DMS 273 (cell line): ENCODE measurements around the gene C11orf97.

ENCODE experiments used
- DNase-seq: peaks from one replicate; lab custom pipeline; 2025; ENCODE audit not compliant: unreplicated experiment; lab: John Stamatoyannopoulos, UW

The C11orf97 gene

DNA sequence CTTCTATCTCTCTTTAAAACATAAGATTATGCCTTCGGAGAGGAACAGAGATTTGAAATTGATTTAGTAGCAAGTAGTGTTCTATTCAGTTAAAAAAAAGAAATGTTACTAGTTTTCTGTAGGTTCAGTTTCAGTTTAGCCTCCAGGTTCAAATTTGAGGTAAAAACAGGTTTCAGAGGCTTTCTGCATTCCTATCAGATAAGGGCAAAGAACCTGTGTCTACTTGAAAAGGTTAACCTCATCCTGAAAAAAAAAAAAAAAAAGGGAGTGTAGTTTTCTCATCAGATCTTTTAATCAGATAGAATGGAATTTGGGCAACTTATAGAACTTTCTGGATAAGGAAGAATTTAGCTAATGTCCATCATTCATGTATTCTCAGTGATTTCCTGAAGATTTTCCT lies 12.1 kb downstream of the C11orf97 start:
- no peak for DNase-seq

- peak; percentile 81 for DNase-seq
These were observed 13.5 kb downstream of the C11orf97 start for GRCh38 chr11:94525546-94526324.

DNA sequence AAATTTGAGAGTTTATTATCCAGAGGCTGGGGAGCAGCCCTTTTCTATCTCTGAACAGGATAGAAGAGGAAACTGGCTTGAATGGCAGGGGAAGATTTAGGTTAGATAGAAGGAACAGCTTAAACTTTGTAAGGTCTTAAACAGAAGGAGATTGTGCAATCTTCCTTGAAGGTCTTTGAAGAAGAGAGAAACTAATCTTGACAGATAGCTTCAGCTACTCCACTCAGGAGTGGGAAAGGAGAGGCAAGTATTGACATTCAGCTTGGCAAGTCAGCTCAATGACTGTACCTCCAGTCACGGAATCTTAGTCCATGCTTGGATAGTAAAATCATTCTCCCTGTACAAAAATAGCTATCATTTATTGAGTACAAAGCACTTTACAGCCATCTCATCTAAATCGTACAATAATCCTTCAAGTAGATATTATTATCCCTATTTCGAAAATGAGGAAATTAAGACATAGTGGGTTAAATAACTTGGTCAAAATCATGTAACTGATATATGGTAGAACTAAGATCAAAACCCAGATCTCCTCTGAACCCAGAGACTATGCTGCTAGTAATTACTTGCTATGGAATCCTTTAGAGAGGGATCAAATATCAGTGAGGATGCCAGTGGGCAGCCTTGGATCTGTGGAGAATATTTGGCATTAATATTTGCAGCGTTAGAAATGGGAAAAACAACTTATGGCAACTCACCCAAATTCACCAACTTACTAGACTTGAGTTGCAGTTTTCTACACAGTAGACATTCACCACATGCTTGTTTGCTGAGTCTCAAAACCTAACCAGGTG lies 14.6 kb downstream of the C11orf97 start:
- DNase-seq, result peak; percentile 3

- DNase-seq, result no peak
These were observed 16.3 kb downstream of the C11orf97 start for GRCh38 chr11:94528551-94528950.

DNA sequence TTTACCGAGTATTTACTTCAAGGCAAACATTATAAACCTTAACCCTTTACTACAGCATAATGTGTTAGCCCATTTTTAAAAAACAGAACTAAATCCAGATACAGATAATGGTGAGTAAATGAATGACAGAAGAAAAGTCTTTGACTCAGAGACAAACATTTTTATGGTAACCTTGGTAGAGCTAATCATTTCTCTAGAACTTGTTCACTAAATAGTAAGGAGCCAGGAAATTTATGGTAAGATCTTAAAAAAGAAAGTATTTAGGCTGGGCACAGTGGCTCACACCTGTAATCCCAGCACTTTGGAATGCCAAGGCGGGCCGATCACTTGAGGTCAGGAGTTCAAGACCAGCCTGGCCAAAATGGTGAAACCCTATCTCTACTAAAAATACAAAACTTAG lies 19.9 kb downstream of the C11orf97 start:
- DNase-seq, result no peak

DNA sequence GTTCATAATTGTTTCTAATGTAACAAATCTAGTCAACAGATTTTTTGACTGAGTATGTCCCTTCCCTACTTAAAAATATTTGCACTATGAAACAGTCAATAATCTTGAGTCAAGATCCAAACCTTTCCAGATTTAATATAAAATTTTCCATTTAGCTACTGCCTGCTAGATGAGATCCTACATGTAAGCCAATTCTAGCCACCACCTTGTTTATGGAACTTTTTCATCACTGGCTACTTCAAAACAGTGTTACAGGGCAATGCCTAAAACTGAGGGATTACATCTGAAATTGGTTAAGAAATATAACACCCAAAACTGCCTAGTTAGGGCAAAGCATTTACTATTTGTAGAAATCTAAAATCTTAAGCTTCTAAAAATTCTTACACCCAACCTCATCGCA lies 20.9 kb downstream of the C11orf97 start:
- DNase-seq, result no peak

DNA sequence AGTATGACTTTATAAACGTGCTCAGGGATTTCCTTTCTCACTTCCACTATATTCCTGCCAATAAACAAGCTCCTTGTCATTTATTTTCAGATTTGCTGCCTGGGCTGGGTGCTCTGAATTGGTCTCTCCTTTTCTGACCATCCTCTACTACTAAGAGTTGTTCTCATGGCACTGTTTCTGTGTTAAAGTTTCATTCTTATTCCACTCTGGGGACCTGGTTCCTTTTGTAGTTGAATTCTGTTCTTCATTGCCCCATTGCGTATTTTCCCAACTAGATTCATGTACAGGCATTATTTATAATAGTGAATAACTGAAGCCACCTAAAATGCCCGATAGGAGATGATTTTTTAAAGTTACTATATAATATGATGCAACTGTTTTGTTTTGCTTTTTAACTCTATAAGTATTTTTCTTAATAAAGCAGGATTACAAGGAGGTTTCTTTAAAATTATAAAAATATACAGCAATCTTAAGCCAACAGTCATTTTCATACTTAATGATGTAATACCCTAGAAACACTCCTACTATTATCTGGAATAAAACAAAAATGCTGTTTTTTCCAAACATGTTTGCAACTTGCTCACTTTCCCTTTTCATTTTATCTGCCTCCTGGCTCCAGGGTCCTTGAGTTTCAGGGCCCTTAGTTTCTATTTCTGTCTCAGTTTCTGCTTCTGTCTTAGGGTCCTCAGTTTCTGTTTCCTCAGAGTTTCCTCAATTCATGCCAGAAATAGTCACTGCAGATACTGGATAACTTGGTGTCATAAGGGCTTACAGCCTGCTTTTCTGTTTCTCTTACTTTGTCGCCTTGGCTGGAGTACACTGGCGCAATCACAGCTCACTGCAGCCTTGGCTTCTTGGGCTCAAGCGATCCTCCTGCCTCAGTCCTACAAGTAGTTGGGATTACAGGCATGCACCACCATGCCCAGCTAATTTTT lies 21.7 kb downstream of the C11orf97 start:
- no peak for DNase-seq

DNA sequence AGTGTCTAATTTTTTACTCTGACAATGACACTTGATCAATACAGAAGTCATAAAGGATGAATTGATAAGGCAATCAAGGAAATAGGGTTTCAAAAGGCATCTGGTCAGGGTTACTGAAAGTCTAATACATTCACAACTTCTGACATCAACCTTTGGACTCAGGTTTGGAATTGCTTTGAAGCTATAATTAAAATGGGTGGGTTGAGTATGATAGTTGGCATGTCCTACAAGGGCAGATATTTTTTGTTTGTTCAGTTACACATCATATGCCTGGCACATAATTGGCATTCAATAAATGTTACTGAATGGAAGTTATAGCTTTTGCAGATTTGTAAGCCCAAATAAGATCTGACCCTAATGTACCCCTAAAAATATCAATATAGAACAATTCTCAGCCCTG lies 24.1 kb downstream of the C11orf97 start:
- DNase-seq, result no peak

DNA sequence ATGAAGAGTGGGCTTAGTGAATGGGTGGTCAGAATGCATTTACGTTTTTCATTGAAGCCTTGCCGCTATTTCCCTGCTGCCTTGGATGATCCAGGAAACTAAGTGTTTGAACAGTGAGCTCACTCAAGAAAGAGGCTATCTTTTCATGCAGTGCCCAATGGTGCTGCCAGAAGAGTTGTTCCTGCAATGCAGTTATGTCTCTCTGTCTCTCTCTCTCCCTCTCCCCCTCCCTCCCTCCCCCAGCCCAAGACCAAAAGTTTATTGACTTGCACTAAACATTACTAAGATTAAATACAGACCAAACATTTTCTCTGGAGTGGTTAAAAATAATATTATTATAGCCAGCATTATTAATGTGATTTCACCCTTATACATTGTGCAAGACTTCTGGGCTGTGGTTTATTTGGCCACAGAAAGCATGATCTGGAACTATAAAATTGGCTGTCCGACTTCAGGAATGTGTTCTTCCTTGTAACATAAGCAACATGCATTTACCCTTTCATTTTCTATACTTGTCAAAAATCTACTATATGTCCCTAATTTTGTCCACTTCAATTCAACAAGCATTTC lies 24.9 kb downstream of the C11orf97 start:
- no peak for DNase-seq

DNA sequence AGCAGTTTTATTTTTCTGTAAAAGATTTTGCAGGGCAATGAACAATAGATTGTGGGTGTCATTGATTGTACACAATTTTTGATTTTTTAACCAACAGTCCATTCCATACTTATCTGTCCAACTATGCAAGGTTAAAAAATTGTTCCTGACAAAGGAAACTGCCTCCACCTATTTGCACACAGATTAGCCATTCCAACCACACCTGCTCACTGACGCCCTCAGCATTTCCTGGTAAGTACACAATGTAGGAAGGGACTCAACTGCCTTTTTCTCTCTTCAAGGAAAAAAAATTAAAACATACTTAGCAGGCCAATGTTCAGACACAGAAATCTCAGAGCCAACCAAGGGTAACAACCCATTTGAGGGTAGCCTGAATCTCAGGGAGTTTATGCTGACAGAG lies 27.2 kb downstream of the C11orf97 start:
- DNase-seq, result no peak

- peak; percentile 89 for DNase-seq
These were observed 31.7 kb downstream of the C11orf97 start, which contains the start of gene FUT4 for GRCh38 chr11:94543695-94544645. Gene FUT4 (plus strand): TSS chr11:94543921. CDS start chr11:94544134, 213 bp downstream.

- DNase-seq, result no peak
These were observed 32.5 kb downstream of the C11orf97 start for GRCh38 chr11:94544646-94545263.

DNA sequence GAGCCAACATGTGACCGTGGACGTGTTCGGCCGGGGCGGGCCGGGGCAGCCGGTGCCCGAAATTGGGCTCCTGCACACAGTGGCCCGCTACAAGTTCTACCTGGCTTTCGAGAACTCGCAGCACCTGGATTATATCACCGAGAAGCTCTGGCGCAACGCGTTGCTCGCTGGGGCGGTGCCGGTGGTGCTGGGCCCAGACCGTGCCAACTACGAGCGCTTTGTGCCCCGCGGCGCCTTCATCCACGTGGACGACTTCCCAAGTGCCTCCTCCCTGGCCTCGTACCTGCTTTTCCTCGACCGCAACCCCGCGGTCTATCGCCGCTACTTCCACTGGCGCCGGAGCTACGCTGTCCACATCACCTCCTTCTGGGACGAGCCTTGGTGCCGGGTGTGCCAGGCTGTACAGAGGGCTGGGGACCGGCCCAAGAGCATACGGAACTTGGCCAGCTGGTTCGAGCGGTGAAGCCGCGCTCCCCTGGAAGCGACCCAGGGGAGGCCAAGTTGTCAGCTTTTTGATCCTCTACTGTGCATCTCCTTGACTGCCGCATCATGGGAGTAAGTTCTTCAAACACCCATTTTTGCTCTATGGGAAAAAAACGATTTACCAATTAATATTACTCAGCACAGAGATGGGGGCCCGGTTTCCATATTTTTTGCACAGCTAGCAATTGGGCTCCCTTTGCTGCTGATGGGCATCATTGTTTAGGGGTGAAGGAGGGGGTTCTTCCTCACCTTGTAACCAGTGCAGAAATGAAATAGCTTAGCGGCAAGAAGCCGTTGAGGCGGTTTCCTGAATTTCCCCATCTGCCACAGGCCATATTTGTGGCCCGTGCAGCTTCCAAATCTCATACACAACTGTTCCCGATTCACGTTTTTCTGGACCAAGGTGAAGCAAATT lies 33.3 kb downstream of the C11orf97 start:
- DNase-seq, result peak; percentile 14

DNA sequence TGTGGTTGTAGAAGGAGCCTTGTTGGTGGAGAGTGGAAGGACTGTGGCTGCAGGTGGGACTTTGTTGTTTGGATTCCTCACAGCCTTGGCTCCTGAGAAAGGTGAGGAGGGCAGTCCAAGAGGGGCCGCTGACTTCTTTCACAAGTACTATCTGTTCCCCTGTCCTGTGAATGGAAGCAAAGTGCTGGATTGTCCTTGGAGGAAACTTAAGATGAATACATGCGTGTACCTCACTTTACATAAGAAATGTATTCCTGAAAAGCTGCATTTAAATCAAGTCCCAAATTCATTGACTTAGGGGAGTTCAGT lies 33.9 kb downstream of the C11orf97 start:
- no peak for DNase-seq

- peak; percentile 33 for DNase-seq
These were observed 34.6 kb downstream of the C11orf97 start for GRCh38 chr11:94546886-94547285.

DNA sequence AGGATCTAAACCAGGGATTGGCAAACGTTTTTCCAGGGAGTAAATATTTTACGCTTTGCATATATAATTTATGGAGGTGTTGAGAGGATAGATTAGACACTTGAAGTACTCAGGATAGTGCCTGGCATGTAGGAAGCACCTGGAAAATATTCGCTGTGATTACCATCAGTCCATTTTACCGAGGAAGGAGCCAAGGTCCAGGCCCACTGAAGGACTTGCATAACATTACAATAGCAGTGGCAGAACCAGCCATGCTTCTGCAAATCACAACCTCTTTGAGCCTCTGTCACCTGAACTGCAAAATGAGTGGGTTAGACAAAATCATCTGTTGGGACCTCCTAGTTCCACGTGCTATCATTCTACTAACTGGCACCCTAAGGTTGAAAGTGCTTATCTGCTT lies 36.9 kb downstream of the C11orf97 start:
- no peak for DNase-seq

GRCh38 chr11:94550513-94550912 lies 38.3 kb downstream of the C11orf97 start:
- DNase-seq, result no peak

DNA sequence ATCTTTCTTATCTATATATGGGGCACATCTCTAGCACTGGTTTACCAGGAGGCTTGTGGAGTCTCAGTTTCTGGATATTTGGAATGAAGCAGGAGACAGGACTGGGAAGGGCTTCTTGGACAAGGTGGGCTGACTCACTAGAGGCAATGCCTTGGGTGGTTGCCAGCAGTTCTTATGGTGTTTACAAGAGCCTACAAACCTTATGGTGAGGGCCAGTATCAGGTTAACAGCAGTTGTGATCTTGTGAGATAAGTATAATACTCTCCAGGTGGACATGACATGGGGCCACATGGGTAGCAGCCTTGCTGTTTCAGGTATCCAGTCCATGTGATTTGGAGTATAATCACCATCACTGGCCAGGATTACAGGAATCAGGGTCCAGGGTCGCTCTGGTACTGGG lies 41.7 kb downstream of the C11orf97 start:
- peak; percentile 94 for DNase-seq
